H1 (cell line): ENCODE results near the gene MPIG6B.

ENCODE experiments used
- POLR2A ChIP-seq, 2 experiments: IDR thresholded peaks; 1 replicate in 1 of 2; 2 replicates in 1 of 2; pipeline ENCODE4 v1.6.1; 2011; ENCODE audit warnings: low read depth in 2 of 2, low read length in 2 of 2, mild to moderate bottlenecking in 2 of 2; ENCODE audit errors: control extremely low read depth in 1 of 2
- RFX5 ChIP-seq: IDR thresholded peaks from 2 replicates; pipeline ENCODE4 v1.6.1; 2011; ENCODE audit warnings: low read depth, low read length, improper control_type of control experiment, borderline replicate concordance

DNA sequence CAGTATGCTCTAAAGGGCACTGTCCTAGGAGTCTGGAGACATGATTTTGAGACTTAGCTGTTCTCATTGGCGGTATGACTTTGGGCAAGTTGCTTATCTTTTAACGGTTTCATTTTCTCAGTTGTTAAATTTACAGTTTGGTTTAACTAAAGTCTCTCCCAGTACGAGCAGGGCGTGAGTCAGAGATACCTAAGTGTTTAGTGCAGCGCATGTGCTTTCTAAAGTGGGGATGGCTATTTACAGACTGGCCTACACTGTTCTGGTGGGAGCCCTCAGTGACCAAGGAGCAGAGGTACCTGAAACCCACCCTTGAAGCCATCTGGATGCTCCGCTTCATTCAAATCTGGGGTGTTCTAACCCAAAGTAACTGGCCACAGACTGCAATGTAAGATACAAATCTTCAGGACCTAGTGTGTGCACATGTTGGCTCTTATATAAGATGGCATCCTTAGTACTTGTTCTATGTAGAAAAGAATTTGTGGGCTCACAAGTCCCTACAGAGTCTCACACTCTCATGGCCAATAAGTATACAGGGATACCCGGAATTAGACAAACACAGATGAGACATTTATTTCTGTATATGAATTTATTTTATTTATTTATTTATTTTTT lies 27.3 kb downstream of the MPIG6B start:
- TF ChIP-seq POLR2A (IDR thresholded peaks at IDR 0.05; ENCODE audit: control extremely low read depth in 1 of 2, low read depth in 2 of 2, low read length in 2 of 2), result no peak
- TF ChIP-seq RFX5, result no peak
